ENCODE results near the gene SNX24.

GRCh38 chr5:123001808-123002207, 156.4 kb downstream of the SNX24 start:
- TF ChIP-seq EZH2 (IDR thresholded peaks at IDR 0.05; ENCODE audit: low read length, missing control alignments) (no peak), CTCF (conservative IDR thresholded peaks at IDR 0.05 in 1 of 2, IDR thresholded peaks at IDR 0.05 in 1 of 2; ENCODE audit: low read depth in 1 of 2, low read length in 2 of 2) (no peak)
